HG03558 (cell line): ENCODE data around the gene SUFU.

Experiments
- ATAC-seq: cut with Tn5 transposase; IDR thresholded peaks from one replicate; pipeline ENCODE4 v1.9.1; 2021; ENCODE audit warnings: moderate number of reproducible peaks; ENCODE audit not compliant: unreplicated experiment; ENCODE audit errors: extremely low read depth

Gene SUFU

GRCh38 chr10:102588875-102589274 lies 85.1 kb downstream of the SUFU start:
- ATAC-seq: no peak

GRCh38 chr10:102593074-102593803 lies 89.5 kb downstream of the SUFU start:
- ATAC-seq: no peak

GRCh38 chr10:102593804-102594079 lies 90.0 kb downstream of the SUFU start:
- ATAC-seq: no peak

GRCh38 chr10:102595293-102595692 lies 91.5 kb downstream of the SUFU start:
- no peak for ATAC-seq

DNA sequence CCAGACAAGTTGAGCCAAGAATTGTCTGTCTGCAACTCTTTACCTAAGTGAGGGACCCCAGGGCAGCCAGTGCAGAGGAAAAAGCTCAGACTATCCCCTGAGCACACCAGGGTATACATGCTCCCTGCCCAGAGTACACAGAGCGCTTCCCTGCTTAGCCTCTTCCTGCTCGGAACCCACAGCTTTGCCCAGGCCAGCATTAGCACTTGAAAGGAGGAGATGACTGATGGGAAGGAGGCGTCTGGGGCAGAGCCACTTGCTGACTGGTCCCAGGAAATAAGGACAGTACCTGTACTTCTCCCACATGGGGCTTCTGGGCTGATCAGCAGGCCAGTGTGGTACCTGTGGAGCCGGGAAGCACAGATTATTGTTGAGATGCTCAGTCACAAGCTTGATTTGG lies 92.1 kb downstream of the SUFU start:
- ATAC-seq: no peak

GRCh38 chr10:102596506-102596971 lies 92.8 kb downstream of the SUFU start:
- no peak for ATAC-seq

- no peak for ATAC-seq
Measured at GRCh38 chr10:102597131-102597991, 93.6 kb downstream of the SUFU start.

- ATAC-seq: no peak
Measured at GRCh38 chr10:102598243-102598642, 94.5 kb downstream of the SUFU start.

DNA sequence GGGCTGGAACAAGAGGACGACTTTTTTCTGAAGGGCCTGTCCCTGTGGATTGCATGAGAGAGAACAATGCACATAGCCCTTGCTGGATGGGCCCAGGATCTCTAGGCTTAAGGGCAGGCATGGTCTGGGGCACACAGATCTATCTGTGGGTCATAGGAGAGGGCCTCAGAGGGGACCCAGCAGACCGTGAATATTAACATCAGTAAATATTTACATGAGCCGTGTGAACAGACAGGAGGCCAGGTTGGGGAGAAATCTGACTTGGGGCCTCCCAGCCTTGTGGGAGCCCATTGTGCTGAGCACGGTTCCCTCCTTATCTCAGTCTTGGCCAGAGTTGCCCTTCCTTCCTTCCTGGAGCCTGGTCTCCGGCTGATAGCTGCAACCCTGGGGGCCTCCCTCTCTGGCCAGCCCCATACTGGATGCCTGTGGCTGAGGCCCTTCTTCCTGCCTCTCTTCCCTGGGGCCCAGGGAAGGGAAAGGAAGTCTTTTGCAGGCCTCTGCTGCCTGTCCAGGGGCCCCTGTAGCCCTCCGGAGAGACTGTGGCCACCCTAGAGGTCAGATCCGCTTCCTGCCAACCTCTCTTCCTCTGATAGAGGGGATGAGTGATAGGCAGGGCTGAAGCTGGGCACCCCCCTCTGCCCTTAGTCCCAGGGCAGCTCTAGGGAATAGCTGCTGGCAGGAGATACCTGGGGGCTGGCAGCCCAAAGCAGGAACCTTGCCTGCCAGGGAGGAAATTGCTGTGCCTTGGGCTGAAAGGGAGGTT lies 96.0 kb downstream of the SUFU start:
- ATAC-seq: no peak

GRCh38 chr10:102600816-102601215 lies 97.0 kb downstream of the SUFU start:
- no peak for ATAC-seq

DNA sequence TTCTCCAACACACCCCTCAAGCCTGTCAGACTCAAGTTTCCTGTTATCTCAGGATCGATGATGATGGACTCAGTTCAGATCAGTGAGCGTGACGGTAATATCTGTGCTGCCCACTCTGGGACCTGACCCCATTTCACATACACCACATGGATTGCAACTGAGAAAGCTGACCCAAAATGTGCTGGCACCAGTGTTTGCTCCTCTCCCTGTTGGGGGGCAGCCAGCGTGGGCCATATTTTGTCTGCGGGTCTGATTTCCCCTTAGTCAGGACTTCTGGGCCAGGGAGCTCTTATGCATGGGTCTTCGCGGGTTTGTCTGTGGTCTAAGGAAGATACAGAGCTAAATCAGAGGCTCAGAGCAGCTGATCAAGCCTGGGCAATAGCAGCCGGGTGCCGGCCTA lies 97.9 kb downstream of the SUFU start:
- ATAC-seq: no peak

- ATAC-seq: no peak
Measured at GRCh38 chr10:102602272-102603045, 98.7 kb downstream of the SUFU start.

DNA sequence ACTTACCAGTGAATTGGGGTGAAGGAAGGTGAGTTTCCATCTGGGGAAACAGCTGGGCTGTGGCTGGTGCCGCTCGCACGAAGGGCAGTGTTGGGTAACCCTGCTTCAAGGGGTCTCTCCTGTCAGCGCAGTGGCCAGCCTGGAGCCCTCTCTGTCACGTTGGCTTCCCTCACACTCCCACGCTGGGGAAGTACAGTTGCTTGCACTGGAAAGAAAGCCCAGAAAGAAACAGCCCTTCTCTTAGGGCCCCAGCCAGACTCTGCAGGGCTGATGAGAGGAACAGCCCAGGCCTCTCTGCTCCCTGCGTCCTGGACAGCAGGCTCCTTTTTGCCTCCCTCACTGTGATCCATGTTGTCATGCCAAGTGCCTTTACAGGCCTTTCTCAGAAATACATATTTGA lies 100.2 kb downstream of the SUFU start:
- no peak for ATAC-seq

DNA sequence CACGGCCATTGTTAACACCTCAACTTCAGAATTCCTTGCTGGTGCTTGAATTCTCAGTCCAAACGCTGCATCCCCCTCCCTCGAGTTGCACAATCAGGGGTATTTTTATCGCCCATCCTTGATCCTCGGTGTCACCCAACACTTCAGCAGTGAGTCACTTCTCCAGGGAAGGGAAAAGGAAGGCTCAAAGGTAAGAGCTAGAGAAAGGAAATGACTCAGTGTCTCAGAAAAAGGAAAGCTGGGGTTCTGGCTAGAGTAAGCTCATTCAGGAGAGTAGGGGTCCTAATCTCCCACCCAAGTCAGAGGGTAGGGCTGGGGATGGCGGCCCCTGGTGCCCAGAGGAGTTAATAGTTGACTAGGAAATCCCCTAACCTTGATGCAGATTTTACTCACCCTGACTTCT lies 100.7 kb downstream of the SUFU start:
- no peak for ATAC-seq

DNA sequence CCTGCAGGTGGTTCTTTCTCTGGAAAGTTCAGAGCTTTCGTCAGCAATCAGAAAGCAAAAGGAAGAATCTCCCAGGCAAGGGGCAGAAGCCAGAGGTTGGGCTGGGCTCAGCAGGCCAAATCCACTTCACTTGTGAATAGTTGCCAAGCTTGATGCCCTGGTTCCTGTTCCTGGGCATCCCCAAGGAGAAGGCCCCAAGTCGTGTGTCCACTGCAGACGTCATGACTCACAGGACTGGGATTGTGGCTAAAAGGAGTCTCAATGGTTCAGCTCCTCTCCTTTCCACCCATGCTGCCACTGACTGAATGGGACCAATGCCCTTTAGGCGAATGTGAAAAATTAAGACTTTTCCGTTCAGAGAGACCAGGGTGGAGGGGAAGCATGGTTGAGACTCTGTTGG lies 101.9 kb downstream of the SUFU start:
- no peak for ATAC-seq

DNA sequence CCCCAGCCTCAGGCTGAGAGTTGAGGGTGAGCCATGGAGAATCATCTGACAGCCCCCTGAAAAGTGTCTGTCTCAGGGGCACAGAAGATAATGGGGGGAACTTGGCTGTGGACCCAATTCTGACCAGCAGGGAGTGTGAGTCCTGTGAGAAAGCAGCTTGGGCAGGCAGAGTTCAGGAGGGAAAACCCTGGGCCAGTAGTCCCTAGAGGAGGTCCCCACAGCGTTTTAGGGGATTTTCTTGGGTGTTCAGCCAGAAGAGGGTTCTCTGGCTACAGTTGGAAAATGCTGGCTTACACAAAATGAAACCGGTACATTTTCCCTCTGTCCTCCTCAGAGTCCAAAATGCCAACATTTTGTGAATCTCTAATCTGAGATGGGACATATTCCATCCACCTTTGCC lies 104.7 kb downstream of the SUFU start:
- ATAC-seq: no peak

DNA sequence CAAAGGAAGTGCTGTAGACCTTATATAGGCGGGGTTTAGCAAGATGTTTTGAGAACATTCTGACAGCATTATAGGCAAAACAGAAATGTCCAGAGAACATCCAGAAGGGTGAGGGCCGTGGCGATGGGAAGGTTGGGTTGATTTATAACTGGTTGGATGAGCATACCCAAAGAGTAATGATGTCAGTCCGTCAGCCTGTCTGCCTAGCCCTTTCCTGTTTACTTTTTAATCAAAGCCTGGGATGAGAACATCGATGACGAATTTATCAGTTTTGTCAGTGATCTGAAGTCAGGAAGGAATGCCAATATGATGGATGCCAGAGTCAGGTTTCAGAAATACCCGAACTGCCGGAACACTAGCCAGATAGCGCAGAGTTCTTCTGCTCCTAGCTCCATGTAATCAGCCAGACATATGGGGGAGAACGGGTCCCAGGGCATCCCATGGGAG lies 106.7 kb downstream of the SUFU start:
- ATAC-seq: no peak

DNA sequence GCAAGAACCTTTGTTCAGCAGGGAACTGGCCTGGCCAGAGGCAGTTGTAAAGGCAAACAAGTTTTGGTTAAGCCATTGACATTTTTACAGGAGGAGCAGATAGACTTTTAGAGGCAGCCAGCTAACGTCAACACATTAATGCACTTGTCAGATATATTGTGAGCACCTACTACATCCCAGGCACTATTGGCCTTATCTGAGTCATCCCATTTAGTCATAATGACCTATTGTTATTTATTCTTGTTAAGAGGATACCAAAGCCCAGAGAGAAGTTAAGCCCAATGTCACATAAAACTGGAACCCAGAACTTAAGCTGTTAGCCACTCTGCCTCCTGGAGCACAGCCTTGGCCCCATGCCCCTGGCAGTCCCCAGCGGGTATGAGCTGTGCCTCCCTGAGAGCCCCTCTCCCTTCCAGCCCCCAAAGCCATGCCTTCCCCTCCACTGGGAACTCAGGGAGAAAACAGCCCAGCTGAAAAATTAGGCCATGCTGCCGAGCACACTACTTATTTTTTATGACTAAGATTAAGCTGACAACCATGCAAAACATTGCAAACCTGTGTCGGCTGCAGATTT lies 107.8 kb downstream of the SUFU start:
- ATAC-seq: no peak

- no peak for ATAC-seq
Measured at GRCh38 chr10:102612964-102613275, 109.1 kb downstream of the SUFU start.

DNA sequence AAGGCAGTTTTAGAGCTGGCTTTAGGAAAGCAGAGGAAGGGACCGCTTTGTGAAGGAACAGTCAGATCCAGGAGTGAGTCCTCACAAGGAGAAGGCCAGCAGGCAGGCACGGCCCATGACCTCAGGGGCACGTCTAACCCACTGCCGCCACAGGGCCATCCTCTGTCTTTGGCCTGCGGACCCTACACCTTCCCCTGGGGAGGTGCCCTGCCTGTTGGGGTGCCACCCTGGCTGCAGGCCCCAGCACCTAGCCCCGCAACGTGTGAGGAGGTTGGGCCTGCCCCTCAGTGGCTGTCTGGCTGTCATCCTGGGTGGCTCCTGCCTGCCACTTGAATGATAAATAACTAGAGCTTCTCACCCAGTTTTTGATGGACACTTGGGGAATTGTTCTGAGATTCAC lies 109.5 kb downstream of the SUFU start:
- no peak for ATAC-seq
